NCI-H2171 treated with DMSO at 0.1 percent for 48 hours (cell line): ENCODE results near the gene SUMF2.
A peak's percentile ranks its signal among the peaks of the same experiment; 100 is the strongest.
"Not testable (repeated sequence)": the region's sequence is repeated elsewhere in the genome, so short reads cannot be mapped to it uniquely, and the experiment has no call there.

Experiments used
- DNase-seq: peaks from one replicate; lab custom pipeline; 2025; lab: John Stamatoyannopoulos, UW

Gene SUMF2

GRCh38 chr7:56062382-56062781 lies 1.7 kb upstream of the SUMF2 start:
- no peak for DNase-seq

- DNase-seq: peak; percentile 61
Observed at GRCh38 chr7:56063500-56063881, 595 bp upstream of the SUMF2 start.

DNA sequence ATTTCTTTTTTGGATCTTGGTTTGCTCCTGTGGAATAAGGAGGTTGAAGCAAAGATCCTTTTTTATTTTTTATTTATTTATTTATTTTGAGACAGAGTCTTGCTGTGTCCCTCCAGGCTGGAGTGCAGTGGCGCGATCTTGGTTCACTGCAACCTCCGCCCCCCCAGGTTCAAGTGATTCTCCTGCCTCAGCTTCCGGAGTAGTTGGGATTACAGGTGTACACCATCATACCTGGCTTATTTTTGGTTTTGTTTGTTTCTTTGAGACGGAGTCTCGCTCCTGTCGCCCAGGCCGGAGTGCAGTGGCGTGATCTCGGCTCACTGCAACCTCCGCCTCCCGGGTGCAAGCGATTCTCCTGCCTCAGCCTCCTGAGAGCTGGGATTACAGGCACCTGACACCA lies 2.3 kb downstream of the SUMF2 start:
- not testable (repeated sequence) for DNase-seq

- peak; percentile 61 for DNase-seq
Observed at GRCh38 chr7:56074371-56074791, 10.3 kb downstream of the SUMF2 start.

DNA sequence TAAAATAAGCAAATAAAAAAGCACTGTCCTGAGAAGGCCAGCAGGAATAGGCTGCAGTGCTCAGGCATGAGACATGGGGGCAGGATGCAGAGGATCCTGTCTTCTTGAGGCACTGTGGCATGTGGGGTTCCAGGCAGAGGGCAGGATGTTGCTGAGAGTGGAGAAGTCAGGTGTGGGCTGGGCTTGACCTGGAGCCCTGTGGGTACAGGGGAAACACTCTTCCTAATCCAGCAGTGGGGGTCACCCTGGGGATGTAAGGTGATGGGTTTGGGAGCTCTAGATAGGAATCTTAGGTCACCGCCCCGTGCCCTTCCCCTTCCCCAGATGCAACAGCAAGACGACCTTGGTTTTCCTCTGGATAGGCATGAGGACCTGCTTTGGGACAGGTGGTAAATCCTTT lies 13.6 kb downstream of the SUMF2 start:
- DNase-seq: no peak

- no peak for DNase-seq
Observed at GRCh38 chr7:56078196-56078595, 14.1 kb downstream of the SUMF2 start.

GRCh38 chr7:56079450-56080185 lies 15.5 kb downstream of the SUMF2 start:
- DNase-seq: no peak

- not testable (repeated sequence) for DNase-seq
Observed at GRCh38 chr7:56080726-56081435, 16.8 kb downstream of the SUMF2 start.

- no peak for DNase-seq
Observed at GRCh38 chr7:56081626-56082340, 17.7 kb downstream of the SUMF2 start.

- DNase-seq: peak; percentile 89
Observed at GRCh38 chr7:56083150-56083785, 19.2 kb downstream of the SUMF2 start.

DNA sequence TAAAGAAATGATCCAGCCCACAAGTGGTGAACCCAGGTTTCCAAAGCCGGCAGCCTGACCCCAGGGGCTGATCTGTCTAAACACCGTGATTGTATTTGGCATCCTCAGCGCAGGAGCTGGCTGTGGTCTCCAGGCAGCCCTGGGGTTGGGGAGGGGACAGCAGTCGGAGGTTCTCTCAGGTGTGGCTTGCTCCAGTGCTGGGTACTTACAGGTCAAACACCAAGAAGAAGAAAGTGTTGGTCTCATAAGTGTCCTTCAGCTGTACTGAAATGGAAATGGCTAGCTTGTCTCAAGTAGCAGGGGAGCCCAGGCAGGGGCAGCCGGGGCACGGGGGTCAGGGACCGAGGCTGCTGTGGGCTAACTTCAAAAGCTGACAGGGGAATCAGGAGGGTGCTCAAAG lies 22.7 kb downstream of the SUMF2 start:
- DNase-seq: no peak

DNA sequence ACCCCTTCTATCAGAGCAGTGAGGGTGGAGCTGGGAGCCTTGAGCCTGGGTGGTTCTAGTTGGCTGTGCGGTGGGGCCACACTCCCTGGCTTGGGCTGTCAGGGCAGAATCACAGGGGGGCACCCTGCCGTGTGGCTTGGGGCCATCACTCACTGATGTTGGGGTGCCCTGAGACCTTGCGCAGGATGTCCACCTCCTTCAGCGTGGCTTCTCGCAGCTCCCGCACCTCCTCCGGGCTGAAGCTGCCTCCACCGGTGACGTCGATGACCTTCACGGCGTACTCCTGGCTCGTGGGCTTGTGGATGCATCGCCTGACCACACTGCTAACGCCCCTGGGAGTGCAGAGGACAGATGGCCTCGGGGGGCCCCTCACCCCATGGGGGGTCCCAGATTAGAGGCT lies 23.4 kb downstream of the SUMF2 start:
- no peak for DNase-seq

- no peak for DNase-seq
Observed at GRCh38 chr7:56091591-56091990, 27.5 kb downstream of the SUMF2 start.

DNA sequence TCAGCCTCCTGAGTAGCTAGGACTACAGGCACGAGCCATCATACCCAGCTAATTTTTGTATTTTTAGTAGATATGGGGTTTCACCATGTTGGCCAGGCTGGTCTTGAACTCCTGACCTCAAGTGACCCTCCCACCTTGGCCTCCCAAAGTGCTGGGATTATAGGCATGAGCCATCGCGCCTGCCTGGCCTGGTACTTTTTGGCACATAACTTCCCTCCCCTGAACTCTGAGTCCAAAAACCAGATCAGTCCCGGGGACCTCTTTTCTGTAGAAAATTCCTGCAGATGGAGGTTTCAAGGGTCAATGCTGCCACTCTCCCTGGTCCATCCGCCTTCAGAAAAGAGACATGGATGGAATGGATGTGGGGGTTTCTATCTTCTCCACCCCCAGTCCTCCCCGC lies 28.3 kb downstream of the SUMF2 start:
- not testable (repeated sequence) for DNase-seq

GRCh38 chr7:56092789-56093531 lies 28.9 kb downstream of the SUMF2 start, which contains the start of gene PHKG1:
Gene PHKG1 (minus strand): TSS chr7:56092952. CDS start chr7:56088941, 4,011 bp downstream.
- DNase-seq: no peak

DNA sequence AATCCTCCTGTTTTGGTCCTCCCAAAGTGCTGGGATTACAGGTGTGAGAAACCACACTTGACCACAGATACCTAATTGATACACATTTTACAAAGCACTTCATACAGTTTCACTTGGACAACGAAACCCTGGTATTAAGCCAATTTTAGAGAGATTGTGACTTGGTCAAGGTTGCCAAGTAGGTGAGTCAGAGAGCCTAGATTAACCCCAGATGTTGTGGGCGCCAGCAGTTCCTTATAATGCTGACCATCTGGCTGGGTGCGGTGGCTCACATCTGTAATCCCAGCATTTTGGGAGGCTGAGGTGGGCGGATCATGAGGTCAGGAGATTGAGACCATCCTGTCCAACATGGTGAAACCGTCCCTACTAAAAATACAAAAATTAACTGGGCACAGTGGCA lies 33.6 kb downstream of the SUMF2 start:
- DNase-seq: no peak

DNA sequence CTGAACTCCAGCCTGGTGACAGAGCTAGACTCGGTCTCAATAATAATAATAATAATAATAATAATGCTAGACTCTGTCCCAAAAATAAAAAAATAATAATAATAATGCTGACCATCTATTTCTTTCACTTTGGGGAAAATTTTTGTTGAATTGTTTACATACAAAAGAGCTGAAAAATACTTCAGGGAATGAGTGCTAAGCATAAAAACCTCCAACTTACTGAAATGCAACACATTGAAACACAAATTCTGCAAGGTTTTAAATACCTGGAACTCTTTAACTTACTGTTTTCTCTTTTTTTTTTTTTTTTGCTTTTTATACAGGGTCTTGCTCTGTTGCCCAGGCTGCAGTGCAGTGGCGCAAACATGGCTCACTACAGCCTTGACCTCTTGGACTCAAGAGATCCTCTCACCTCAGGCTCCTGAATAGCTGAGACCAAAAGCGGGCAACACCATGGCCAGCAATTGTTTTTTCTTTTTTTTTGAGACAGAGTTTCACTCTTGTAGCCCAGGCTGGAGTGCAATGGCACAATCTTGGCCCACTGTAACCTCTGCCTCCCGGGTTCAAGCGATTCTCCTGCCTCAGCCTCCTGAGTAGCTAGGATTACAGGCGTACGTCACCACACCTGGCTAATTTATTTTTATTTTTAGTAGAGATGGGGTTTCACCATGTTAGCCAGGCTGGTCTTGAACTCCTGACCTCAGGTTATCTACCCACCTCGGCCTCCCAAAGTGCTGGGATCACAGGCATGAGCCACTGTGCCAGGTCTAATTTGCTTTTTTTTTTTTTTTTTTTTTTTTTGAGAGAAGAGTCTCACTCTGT lies 34.3 kb downstream of the SUMF2 start:
- not testable (repeated sequence) for DNase-seq

DNA sequence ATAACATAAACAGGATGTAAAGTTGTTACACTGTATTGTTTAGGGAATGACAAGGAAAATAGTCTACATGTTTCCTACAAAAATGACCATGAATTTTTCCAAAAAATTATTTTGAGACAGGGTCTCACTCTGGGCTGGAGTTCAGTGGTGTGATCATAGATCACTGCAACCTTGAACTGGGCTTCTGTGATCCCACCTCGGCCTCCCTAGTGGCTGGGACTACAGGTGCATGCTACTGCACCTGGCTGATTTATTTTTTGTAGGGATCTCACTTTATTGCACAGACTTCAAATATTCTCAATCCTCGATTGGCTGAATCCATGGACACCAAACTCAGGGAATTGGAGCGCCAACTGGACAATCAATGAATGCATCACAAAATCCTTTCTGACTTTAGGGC lies 35.6 kb downstream of the SUMF2 start:
- DNase-seq: no peak

GRCh38 chr7:56104138-56104537 lies 40.1 kb downstream of the SUMF2 start:
- not testable (repeated sequence) for DNase-seq

DNA sequence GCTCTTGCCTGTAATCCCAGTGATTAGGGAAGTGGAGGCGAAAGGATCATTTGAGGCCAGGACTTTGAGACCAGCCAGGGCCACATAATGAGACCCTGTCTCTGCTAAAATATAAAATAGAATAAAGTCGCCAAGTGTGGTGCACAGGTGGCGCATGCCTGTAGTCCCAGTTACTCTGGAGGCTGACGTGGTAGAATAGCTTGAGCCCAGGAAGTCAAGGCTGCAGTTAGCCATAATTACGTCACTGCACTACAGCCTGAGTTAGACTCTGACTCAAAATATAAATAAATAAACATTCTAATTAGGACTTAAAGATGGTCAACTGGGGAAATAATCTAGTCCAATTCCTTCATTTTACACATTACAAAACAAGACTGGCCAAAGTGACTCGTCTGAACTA lies 41.4 kb downstream of the SUMF2 start:
- DNase-seq: no peak
